Measurements from ENCODE around the gene USP6NL.

DNA sequence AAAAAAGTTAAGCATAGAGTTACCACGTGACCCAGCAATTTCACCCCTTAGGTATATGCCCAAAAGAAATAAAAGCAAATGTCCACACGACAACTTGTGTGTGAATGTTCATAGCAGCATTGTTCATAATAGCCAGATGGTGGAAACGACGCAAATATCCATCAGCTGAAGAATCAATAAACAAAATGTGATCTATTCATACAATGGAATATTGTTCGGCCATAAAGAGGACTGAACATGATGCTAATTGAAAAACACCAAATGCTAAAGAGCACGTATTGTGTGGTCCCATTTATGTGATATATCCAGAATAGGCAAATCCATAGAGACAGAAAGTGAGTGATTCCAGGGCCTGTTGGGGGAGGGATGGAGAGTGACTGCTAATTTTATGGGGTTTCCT is 18.3 kb upstream of the USP6NL start:
- TF ChIP-seq CTCF (IDR thresholded peaks at IDR 0.05) (no peak), POLR2A (IDR thresholded peaks at IDR 0.05) (no peak)

Data from lower leg skin (tissue), 3 donors.